IMR-90 (cell line): ENCODE data around the gene KCNN4. TPM values are rescaled to one million over a fixed set of nuclear protein-coding genes. Genes with fewer than 3 reads are reported as not detected.

Experiments used
- ATAC-seq: fragments of 200-7000 bp; cut with Tn5 transposase; 2 replicates; pipeline ENCODE4 v1.9.1; 2020; ENCODE audit warnings: low read depth, mild to moderate bottlenecking, moderate library complexity
- BruUV-seq: library from RNA; stranded (reverse); fragments of 400-500 nt; replicated peaks from 2 replicates; lab custom pipeline; 2021; lab: Mats Ljungman, UMichigan
- CTCF ChIA-PET: fragments of 300-600 bp; formaldehyde crosslinking; extraction: SDS; loops from one replicate; lab custom pipeline; 2021; ENCODE audit warnings: antibody characterized with exemption; lab: Yijun Ruan, JAX
- POLR2A ChIA-PET: fragments of 300-600 bp; sonication (Branson Sonifier 250); formaldehyde crosslinking; loops from one replicate; lab custom pipeline; 2022; ENCODE audit warnings: antibody characterized with exemption; ENCODE audit not compliant: unreplicated experiment; lab: Charles Lee
- DNase-seq: peaks from one replicate; pipeline ENCODE4 v3.0.0; 2013
- H2AFZ ChIP-seq: replicated peaks from 2 replicates; pipeline ENCODE3; 2013; ENCODE audit warnings: low read length, mild to moderate bottlenecking; ENCODE audit not compliant: poor library complexity
- H2AK5ac ChIP-seq: 2 replicates; pipeline ENCODE4 v1.6.1; 2013; ENCODE audit warnings: low read depth, low read length, inconsistent platforms
- H2AK9ac ChIP-seq: replicated peaks from 2 replicates; pipeline ENCODE3; 2013; ENCODE audit warnings: mild to moderate bottlenecking, low read depth, low read length, moderate library complexity; ENCODE audit not compliant: poor library complexity
- H2BK120ac ChIP-seq: 2 replicates; pipeline ENCODE4 v1.6.1; 2013; ENCODE audit warnings: low read depth, low read length, inconsistent platforms
- H2BK15ac ChIP-seq: 3 replicates; pipeline ENCODE4 v1.6.1; 2013; ENCODE audit warnings: low read depth, low read length, inconsistent platforms
- H2BK20ac ChIP-seq: 2 replicates; pipeline ENCODE4 v1.6.1; 2013; ENCODE audit warnings: low read depth, mild to moderate bottlenecking, inconsistent platforms, low read length, moderate library complexity
- H2BK5ac ChIP-seq: 2 replicates; pipeline ENCODE4 v1.6.1; 2013; ENCODE audit warnings: mild to moderate bottlenecking, low read depth, low read length, inconsistent platforms; ENCODE audit not compliant: poor library complexity, severe bottlenecking
- H3K14ac ChIP-seq: replicated peaks from 2 replicates; pipeline ENCODE4 v1.6.1; 2013; ENCODE audit warnings: low read depth, low read length, inconsistent platforms
- H3K18ac ChIP-seq: 2 replicates; pipeline ENCODE4 v1.6.1; 2013; ENCODE audit warnings: low read depth, low read length, control low read depth
- H3K23ac ChIP-seq: 2 replicates; pipeline ENCODE4 v1.6.1; 2013; ENCODE audit warnings: low read depth, low read length, inconsistent platforms
- H3K27ac ChIP-seq: 2 replicates; pipeline ENCODE4 v1.5.1; 2013; ENCODE audit warnings: mild to moderate bottlenecking, control low read depth, low read length; ENCODE audit not compliant: insufficient read depth
- H3K27me3 ChIP-seq: 2 replicates; pipeline ENCODE4 v1.6.1; 2013; ENCODE audit warnings: low read length; ENCODE audit not compliant: control insufficient read depth, insufficient read depth
- H3K36me3 ChIP-seq: 2 replicates; pipeline ENCODE4 v1.6.1; 2013; ENCODE audit warnings: low read length, mixed read lengths; ENCODE audit not compliant: control insufficient read depth, insufficient read depth
- H3K4ac ChIP-seq: 2 replicates; pipeline ENCODE4 v1.6.1; 2013; ENCODE audit warnings: low read depth, low read length, inconsistent platforms
- H3K4me1 ChIP-seq: 2 replicates; pipeline ENCODE4 v1.6.1; 2013; ENCODE audit warnings: low read length, mixed read lengths; ENCODE audit not compliant: control insufficient read depth, insufficient read depth
- H3K4me2 ChIP-seq: 2 replicates; pipeline ENCODE4 v1.6.1; 2013; ENCODE audit warnings: low read depth, mild to moderate bottlenecking, control low read depth, low read length, moderate library complexity
- H3K4me3 ChIP-seq: 2 replicates; pipeline ENCODE4 v1.5.1; 2013; ENCODE audit warnings: low read depth, mild to moderate bottlenecking, control low read depth, low read length, moderate library complexity; ENCODE audit not compliant: insufficient read depth
- H3K56ac ChIP-seq: 2 replicates; pipeline ENCODE4 v1.6.1; 2013; ENCODE audit warnings: low read length, inconsistent platforms; ENCODE audit not compliant: insufficient read depth; ENCODE audit errors: extremely low read depth
- H3K79me1 ChIP-seq, 2 experiments: 2 replicates each; pipeline ENCODE4 v1.6.1; 2013; ENCODE audit warnings: low read length in 2 of 2, inconsistent platforms in 1 of 2, low read depth in 1 of 2
- H3K9ac ChIP-seq: 2 replicates; pipeline ENCODE4 v1.6.1; 2013; ENCODE audit warnings: low read depth, low read length, control low read depth
- H3K9me1 ChIP-seq: 2 replicates; pipeline ENCODE4 v1.6.1; 2013; ENCODE audit warnings: low read length, inconsistent platforms; ENCODE audit not compliant: insufficient read depth
- H3K9me3 ChIP-seq: 2 replicates; pipeline ENCODE4 v1.6.1; 2013; ENCODE audit warnings: low read length; ENCODE audit not compliant: control insufficient read depth, insufficient read depth
- H4K20me1 ChIP-seq: 2 replicates; pipeline ENCODE4 v1.6.1; 2013; ENCODE audit warnings: low read length, inconsistent platforms; ENCODE audit not compliant: insufficient read depth
- H4K5ac ChIP-seq: 2 replicates; pipeline ENCODE4 v1.6.1; 2013; ENCODE audit warnings: mild to moderate bottlenecking, low read depth, low read length, control low read depth
- H4K8ac ChIP-seq, 2 experiments: 2 replicates each; pipeline ENCODE4 v1.6.1; 2013; ENCODE audit warnings: low read depth in 2 of 2, low read length in 2 of 2, control low read depth in 1 of 2, inconsistent platforms in 1 of 2
- H4K91ac ChIP-seq: 2 replicates; pipeline ENCODE4 v1.6.1; 2013; ENCODE audit warnings: low read depth, low read length, inconsistent platforms; ENCODE audit not compliant: insufficient read depth
- BHLHE40 ChIP-seq: fragments of 150-350 bp; IDR thresholded peaks from 2 replicates; pipeline ENCODE4 v1.6.1; 2016; ENCODE audit warnings: mild to moderate bottlenecking, low read depth, low read length
- CEBPB ChIP-seq: IDR thresholded peaks from 2 replicates; pipeline ENCODE4 v1.6.1; 2012; ENCODE audit warnings: low read depth, low read length, improper control_type of control experiment
- CHD1 ChIP-seq: IDR thresholded peaks from 2 replicates; pipeline ENCODE4 v1.6.1; 2012; ENCODE audit warnings: low read depth, low read length, improper control_type of control experiment
- CTCF ChIP-seq: conservative IDR thresholded peaks from 2 replicates; pipeline ENCODE4 v1.5.1; 2012; ENCODE audit warnings: mild to moderate bottlenecking, low read depth, low read length, improper control_type of control experiment
- FOS ChIP-seq: fragments of 150-350 bp; IDR thresholded peaks from 2 replicates; pipeline ENCODE4 v1.6.1; 2016; ENCODE audit warnings: low read depth, low read length
- MAZ ChIP-seq: IDR thresholded peaks from 2 replicates; pipeline ENCODE4 v1.6.1; 2012; ENCODE audit warnings: low read depth, mild to moderate bottlenecking, low read length, improper control_type of control experiment, moderate library complexity, borderline replicate concordance
- MXI1 ChIP-seq: IDR thresholded peaks from 2 replicates; pipeline ENCODE4 v1.6.1; 2012; ENCODE audit warnings: low read depth, mild to moderate bottlenecking, low read length, moderate library complexity, borderline replicate concordance
- POLR2A ChIP-seq: IDR thresholded peaks from 2 replicates; pipeline ENCODE4 v1.6.1; 2012; ENCODE audit warnings: mild to moderate bottlenecking, low read depth, low read length
- RAD21 ChIP-seq: IDR thresholded peaks from 2 replicates; pipeline ENCODE4 v1.6.1; 2012; ENCODE audit warnings: low read length, improper control_type of control experiment
- RCOR1 ChIP-seq: IDR thresholded peaks from 2 replicates; pipeline ENCODE4 v1.6.1; 2012; ENCODE audit warnings: mild to moderate bottlenecking, low read length, improper control_type of control experiment; ENCODE audit not compliant: insufficient replicate concordance
- RFX5 ChIP-seq: IDR thresholded peaks from 2 replicates; pipeline ENCODE4 v1.8.0; 2012; ENCODE audit warnings: low read depth, mild to moderate bottlenecking, low read length, moderate library complexity
- SMC3 ChIP-seq: fragments of 150-350 bp; IDR thresholded peaks from 2 replicates; pipeline ENCODE4 v1.6.1; 2016; ENCODE audit warnings: low read depth, mild to moderate bottlenecking, antibody characterized with exemption, low read length, moderate library complexity
- USF2 ChIP-seq: fragments of 150-350 bp; IDR thresholded peaks from 2 replicates; pipeline ENCODE4 v1.6.1; 2017; ENCODE audit warnings: mild to moderate bottlenecking, antibody characterized with exemption, low read length, low read depth
- WGBS, 2 experiments: methylation state at CpG; one replicate each; pipeline versions ENCODE4 v1.1.5 to v1.1.7; 2013; ENCODE audit warnings: missing lambda C conversion rate in 2 of 2; ENCODE audit not compliant: insufficient read length in 1 of 2; ENCODE audit errors: extremely low coverage in 2 of 2; 5-methylcytosine and 5-hydroxymethylcytosine counted together
- dilution Hi-C: fragments of 300-500 bp; cut with HindIII; formaldehyde crosslinking; loops from one replicate; pipeline ENCODE4 v1.14.3; 2018; ENCODE audit warnings: low sequenced_read_pairs; ENCODE audit not compliant: unreplicated experiment
- in situ Hi-C: fragments of 300-500 bp; cut with MboI; formaldehyde crosslinking; loops from 3 replicates; pipeline ENCODE4 v1.14.3; 2019; ENCODE audit warnings: low sequenced_read_pairs, inconsistent platforms, mixed read lengths
- intact Hi-C: fragments of 100-400 bp; cut with micrococcal nuclease; formaldehyde crosslinking; loops from 2 replicates; pipeline ENCODE4 v1.10.0; 2022
- polyA plus RNA-seq, 3 experiments: library from polyadenylated mRNA; depleted of rRNA; stranded (reverse); fragments of >200 nt; gene quantifications; 2 replicates each; pipeline ENCODE4 v1.2.3, GENCODE V29; 2012; ENCODE audit warnings: low replicate concordance in 1 of 3
- total RNA-seq: library from RNA; depleted of rRNA; stranded (reverse); fragments of >200 nt; gene quantifications from 2 replicates; pipeline ENCODE4 v1.2.3, GENCODE V29; 2012
- TF ChIP-seq, protein P1 (sequence below): fragments of 150-350 bp; IDR thresholded peaks from 2 replicates; pipeline ENCODE4 v1.6.1; 2016; ENCODE audit warnings: low read depth, mild to moderate bottlenecking, low read length, moderate library complexity, borderline replicate concordance

KCNN4 gene
- total and polyA plus RNA-seq, 2 of the 4 experiments (the other 2 are of a cell fraction) = 0.54 to 0.99 TPM

DNA sequence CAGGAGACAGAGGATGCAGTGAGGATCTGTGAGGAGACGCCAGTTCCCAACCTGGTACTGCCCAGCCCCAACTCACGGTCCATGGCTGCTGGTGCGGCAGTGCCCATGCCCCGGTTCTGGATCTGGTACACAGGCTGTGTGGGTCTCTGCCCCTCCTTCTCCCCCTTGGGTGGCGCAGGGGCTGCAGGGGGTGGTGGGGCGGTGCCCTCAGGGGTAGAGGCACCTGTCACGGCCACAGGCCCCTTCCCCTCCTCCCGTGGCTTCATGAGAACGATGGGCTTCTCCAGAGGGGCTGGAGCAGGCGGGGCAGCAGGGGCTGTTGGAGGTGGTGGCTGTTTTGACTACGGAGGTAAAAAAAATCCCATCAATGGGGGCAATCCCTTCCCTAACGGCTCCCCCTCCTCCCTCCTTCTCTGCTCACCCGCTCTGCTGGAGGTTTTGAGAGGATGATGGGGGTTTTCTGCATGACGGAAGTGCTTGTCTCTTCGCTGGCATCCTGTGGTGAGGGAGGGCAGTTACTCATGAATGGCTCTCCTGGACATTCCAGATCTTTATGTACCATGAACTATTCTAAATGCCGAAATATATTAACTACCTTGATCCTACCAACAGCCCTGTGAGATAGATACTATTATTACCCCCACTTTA is 33.1 kb downstream of the KCNN4 start:
- POLR2A ChIA-PET = no interaction called here
- Histone ChIP-seq H4K5ac (no peak overlapping the region), H3K4me1 (peaks cover 6% of the 10 kb centered on the region), H3K9ac (no peak overlapping the region), H2BK15ac (no peak overlapping the region), H2AK9ac (no peak overlapping the region), H3K4me2 (no peak overlapping the region), H3K9me3 (no peaks in the 10 kb centered on the region), H4K91ac (no peak overlapping the region), H3K27me3 (no peaks in the 10 kb centered on the region), H3K14ac (no peak overlapping the region), H3K18ac (no peak overlapping the region), H3K56ac (no peak overlapping the region), H3K4ac (no peak overlapping the region), H2BK120ac (no peak overlapping the region), H3K27ac (no peak overlapping the region), H2BK5ac (no peak overlapping the region), H3K23ac (no peak overlapping the region), H3K9me1 (peaks cover 8% of the 10 kb centered on the region; the same call in 1 of the 2 replicates), H2BK20ac (no peak overlapping the region), H3K36me3 (peaks cover 45% of the 10 kb centered on the region), H4K8ac (no peak overlapping the region), H2AK5ac (no peak overlapping the region), H3K4me3 (no peak overlapping the region), H2AFZ (no peak overlapping the region), H4K20me1 (peaks cover 15% of the 10 kb centered on the region; the same call in 1 of the 2 replicates), H3K79me1 (peaks cover 5 to 61% of the 10 kb centered on the region in 2 experiments)
- intact Hi-C loops = no loop called here
- BruUV-seq = no TSS peak
- WGBS, 2 experiments = no CpG with 5 or more reads among the region's 16 CpGs
- DNase-seq (no peak), ATAC-seq (no peak)
- in situ Hi-C loops = loop anchor here (5.0 kb wide), 1 partner anchor 35 kb away; the partner anchor contains the start of gene KCNN4
- TF ChIP-seq RCOR1 (no peak), POLR2A (no peak), USF2 (no peak), BHLHE40 (no peak), MAZ (no peak), FOS (no peak), RFX5 (no peak), SMC3 (no peak), CEBPB (no peak), CHD1 (no peak), CTCF (no peak), RAD21 (no peak), MXI1 (no peak)
- TF ChIP-seq, protein P1, sequence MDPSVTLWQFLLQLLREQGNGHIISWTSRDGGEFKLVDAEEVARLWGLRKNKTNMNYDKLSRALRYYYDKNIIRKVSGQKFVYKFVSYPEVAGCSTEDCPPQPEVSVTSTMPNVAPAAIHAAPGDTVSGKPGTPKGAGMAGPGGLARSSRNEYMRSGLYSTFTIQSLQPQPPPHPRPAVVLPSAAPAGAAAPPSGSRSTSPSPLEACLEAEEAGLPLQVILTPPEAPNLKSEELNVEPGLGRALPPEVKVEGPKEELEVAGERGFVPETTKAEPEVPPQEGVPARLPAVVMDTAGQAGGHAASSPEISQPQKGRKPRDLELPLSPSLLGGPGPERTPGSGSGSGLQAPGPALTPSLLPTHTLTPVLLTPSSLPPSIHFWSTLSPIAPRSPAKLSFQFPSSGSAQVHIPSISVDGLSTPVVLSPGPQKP = no peak
- dilution Hi-C loops = no loop called here
- CTCF ChIA-PET = no interaction called here
